Keratinocyte (primary cell): Measurements from ENCODE around the gene SELENON. TPM values are rescaled to one million over a fixed set of nuclear protein-coding genes. Genes with fewer than 3 reads are reported as not detected.

Source experiments
- DNase-seq: peaks from one replicate; pipeline ENCODE4 v3.0.0-alpha.2; 2011; ENCODE audit warnings: low read depth, missing footprints, low spot score
- FAIRE-seq: peaks from 2 replicates; lab custom pipeline; 2011; peaks lifted over from hg19 to GRCh38; lab: Jason Lieb, UNC
- H2AFZ ChIP-seq: 2 replicates; pipeline ENCODE4 v1.6.0; 2012; ENCODE audit warnings: low read length, control low read depth, inconsistent platforms; ENCODE audit not compliant: control insufficient read depth
- H3K27ac ChIP-seq: 2 replicates; pipeline ENCODE4 v1.5.1; 2011; ENCODE audit warnings: low read length; ENCODE audit not compliant: control insufficient read depth, insufficient read depth
- H3K27me3 ChIP-seq: 3 replicates; pipeline ENCODE4 v1.6.0; 2011; ENCODE audit warnings: low read length; ENCODE audit not compliant: control insufficient read depth, insufficient read depth; ENCODE audit errors: extremely low read depth
- H3K36me3 ChIP-seq, 2 experiments: 2 replicates in 1 of 2; 3 replicates in 1 of 2; pipeline ENCODE4 v1.5.1; 2011; ENCODE audit warnings: low read length in 2 of 2, mild to moderate bottlenecking in 1 of 2; ENCODE audit not compliant: control insufficient read depth in 2 of 2, insufficient read depth in 2 of 2; ENCODE audit errors: extremely low read depth in 1 of 2
- H3K4me1 ChIP-seq: 3 replicates; pipeline ENCODE4 v1.5.1; 2011; ENCODE audit warnings: low read length; ENCODE audit not compliant: control insufficient read depth, insufficient read depth; ENCODE audit errors: extremely low read depth
- H3K4me2 ChIP-seq: 3 replicates; pipeline ENCODE4 v1.6.0; 2011; ENCODE audit warnings: low read depth, low read length; ENCODE audit not compliant: control insufficient read depth, insufficient read depth; ENCODE audit errors: extremely low read depth
- H3K4me3 ChIP-seq, 3 experiments: fragments of 200-600 bp in 1 of 3; sonication (generic) in 1 of 3; 2 replicates in 2 of 3; 3 replicates in 1 of 3; pipeline ENCODE4 v1.5.1; 2011 to 2016; ENCODE audit warnings: low read length in 3 of 3, mild to moderate bottlenecking in 3 of 3, control low read depth in 2 of 3, inconsistent platforms in 1 of 3, low read depth in 1 of 3, mixed read lengths in 1 of 3, mixed run types in 1 of 3, moderate library complexity in 1 of 3; ENCODE audit not compliant: control insufficient read depth in 2 of 3, insufficient read depth in 2 of 3; ENCODE audit errors: extremely low read depth in 1 of 3
- H3K79me2 ChIP-seq: 2 replicates; pipeline ENCODE4 v1.6.0; 2012; ENCODE audit warnings: low read length; ENCODE audit not compliant: control insufficient read depth, insufficient read depth
- H3K9ac ChIP-seq: 3 replicates; pipeline ENCODE4 v1.6.0; 2011; ENCODE audit warnings: low read length; ENCODE audit not compliant: control insufficient read depth, insufficient read depth; ENCODE audit errors: extremely low read depth
- H3K9me1 ChIP-seq: 3 replicates; pipeline ENCODE4 v1.6.0; 2011; ENCODE audit warnings: low read length; ENCODE audit not compliant: control insufficient read depth, insufficient read depth; ENCODE audit errors: extremely low read depth
- H3K9me3 ChIP-seq: 2 replicates; pipeline ENCODE4 v1.5.1; 2012; ENCODE audit warnings: low read depth, low read length; ENCODE audit not compliant: control insufficient read depth
- H4K20me1 ChIP-seq: 3 replicates; pipeline ENCODE4 v1.6.0; 2011; ENCODE audit warnings: low read length; ENCODE audit not compliant: control insufficient read depth, insufficient read depth; ENCODE audit errors: extremely low read depth
- EZH2 ChIP-seq: IDR thresholded peaks from one replicate; pipeline ENCODE4 v1.6.1; 2012; ENCODE audit warnings: inconsistent platforms, mild to moderate bottlenecking, low read length, moderate library complexity
- dilution Hi-C: fragments of 300-500 bp; cut with MboI; formaldehyde crosslinking; loops from one replicate; pipeline ENCODE4 v1.7.0; 2020; ENCODE audit warnings: low sequenced_read_pairs; ENCODE audit not compliant: extremely low pct_ligation_motif_present
- polyA plus RNA-seq, 5 experiments: library from polyadenylated mRNA; depleted of rRNA in 3 of 5; stranded (reverse) in 3 of 5; stranded (forward) in 1 of 5; unstranded in 1 of 5; fragments of >200 nt; gene quantifications; 1 replicate in 1 of 5; 2 replicates in 3 of 5; 3 replicates in 1 of 5; pipeline versions ENCODE4 v1.2.1 to v1.2.3, GENCODE V29; 2011 to 2012; ENCODE audit warnings: missing spikeins in 2 of 5, low read depth in 1 of 5, low replicate concordance in 1 of 5
- TF ChIP-seq, protein P1 (sequence below), 3 experiments: IDR thresholded peaks in 1 of 3; conservative IDR thresholded peaks in 1 of 3; optimal IDR thresholded peaks in 1 of 3; 2 replicates in 2 of 3; 3 replicates in 1 of 3; pipeline versions ENCODE3 to v1.5.1; 2011; ENCODE audit warnings: low read length in 3 of 3, mild to moderate bottlenecking in 3 of 3, moderate library complexity in 2 of 3, control low read depth in 1 of 3, inconsistent platforms in 1 of 3; ENCODE audit not compliant: insufficient read depth in 2 of 3; ENCODE audit errors: extremely low read depth in 1 of 3

Gene SELENON
- polyA plus RNA-seq, 1 donor (not counting 4 experiments of a cell fraction or from before 2014, with no cell fraction given): 15.4 TPM

DNA sequence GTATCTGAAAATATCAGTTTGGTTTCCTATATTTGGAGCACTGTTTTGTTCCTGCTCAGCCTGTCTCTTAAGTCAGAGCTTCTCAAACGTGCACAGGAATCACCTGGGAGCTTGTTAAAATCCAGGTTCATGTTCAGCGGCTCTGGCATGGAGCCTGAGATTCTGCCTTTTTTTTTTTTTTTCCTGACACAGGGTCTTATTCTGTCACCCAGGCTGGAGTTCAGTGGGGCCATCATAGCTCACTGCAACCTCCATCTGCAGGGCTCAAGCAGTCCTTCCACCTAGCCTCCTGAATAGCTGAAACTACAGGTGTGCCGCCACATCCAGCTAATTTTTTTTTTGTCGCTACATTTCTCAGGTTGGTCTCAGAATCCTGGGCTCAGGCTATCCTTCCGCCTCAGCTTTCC, 12.2 kb upstream of the SELENON start:
- Histone ChIP-seq H3K27me3 (peaks cover 9% of the 10 kb centered on the region), H3K36me3 (no peaks in the 10 kb centered on the region), H3K27ac (no peak overlapping the region), H3K9me3 (no peaks in the 10 kb centered on the region), H3K4me3 (no peak overlapping the region), H3K4me1 (no peaks in the 10 kb centered on the region), H3K4me2 (no peak overlapping the region), H3K9me1 (no peaks in the 10 kb centered on the region), H3K79me2 (no peaks in the 10 kb centered on the region), H4K20me1 (peaks cover 2% of the 10 kb centered on the region), H3K9ac (no peak overlapping the region), H2AFZ (no peak overlapping the region)
- dilution Hi-C loops: no loop called here
- FAIRE-seq: no peak
- DNase-seq: no peak
- TF ChIP-seq, protein P1, sequence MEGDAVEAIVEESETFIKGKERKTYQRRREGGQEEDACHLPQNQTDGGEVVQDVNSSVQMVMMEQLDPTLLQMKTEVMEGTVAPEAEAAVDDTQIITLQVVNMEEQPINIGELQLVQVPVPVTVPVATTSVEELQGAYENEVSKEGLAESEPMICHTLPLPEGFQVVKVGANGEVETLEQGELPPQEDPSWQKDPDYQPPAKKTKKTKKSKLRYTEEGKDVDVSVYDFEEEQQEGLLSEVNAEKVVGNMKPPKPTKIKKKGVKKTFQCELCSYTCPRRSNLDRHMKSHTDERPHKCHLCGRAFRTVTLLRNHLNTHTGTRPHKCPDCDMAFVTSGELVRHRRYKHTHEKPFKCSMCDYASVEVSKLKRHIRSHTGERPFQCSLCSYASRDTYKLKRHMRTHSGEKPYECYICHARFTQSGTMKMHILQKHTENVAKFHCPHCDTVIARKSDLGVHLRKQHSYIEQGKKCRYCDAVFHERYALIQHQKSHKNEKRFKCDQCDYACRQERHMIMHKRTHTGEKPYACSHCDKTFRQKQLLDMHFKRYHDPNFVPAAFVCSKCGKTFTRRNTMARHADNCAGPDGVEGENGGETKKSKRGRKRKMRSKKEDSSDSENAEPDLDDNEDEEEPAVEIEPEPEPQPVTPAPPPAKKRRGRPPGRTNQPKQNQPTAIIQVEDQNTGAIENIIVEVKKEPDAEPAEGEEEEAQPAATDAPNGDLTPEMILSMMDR (optimal IDR thresholded peaks at IDR 0.05 in 1 of 3, IDR thresholded peaks at IDR 0.05 in 1 of 3, conservative IDR thresholded peaks at IDR 0.05 in 1 of 3; ENCODE audit: extremely low read depth in 1 of 3, insufficient read depth in 2 of 3, low read length in 3 of 3): no peak
- TF ChIP-seq EZH2: no peak

DNA sequence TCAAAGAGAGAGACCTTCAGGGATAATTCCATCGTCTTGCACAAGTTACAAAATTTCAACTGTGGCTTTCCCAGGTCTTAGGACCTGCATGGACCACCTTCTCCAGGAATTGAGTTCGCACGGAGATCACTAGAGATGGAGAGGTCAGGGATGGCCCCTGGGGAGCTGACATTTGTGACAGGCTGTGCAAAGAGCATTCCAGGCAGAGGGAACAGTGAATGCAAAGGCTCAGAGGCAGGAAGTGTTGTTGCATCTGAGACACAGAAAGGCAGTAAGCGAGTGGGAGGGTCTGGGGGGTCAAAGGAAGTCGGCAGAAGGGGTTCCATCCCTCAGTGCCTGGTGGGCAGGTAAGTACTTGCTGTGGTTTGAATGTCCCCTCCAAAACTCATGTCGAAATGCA, 9.5 kb upstream of the SELENON start:
- H2AFZ ChIP-seq: no peak overlapping the region
- no peaks in the 10 kb centered on the region for H3K9me3 ChIP-seq
- H3K4me3 ChIP-seq: no peak overlapping the region
- dilution Hi-C loops: no loop called here
- no peaks in the 10 kb centered on the region for H3K4me1 ChIP-seq
- H3K36me3 ChIP-seq: no peaks in the 10 kb centered on the region
- TF ChIP-seq, protein P1 (optimal IDR thresholded peaks at IDR 0.05 in 1 of 3, IDR thresholded peaks at IDR 0.05 in 1 of 3, conservative IDR thresholded peaks at IDR 0.05 in 1 of 3; ENCODE audit: extremely low read depth in 1 of 3, insufficient read depth in 2 of 3, low read length in 3 of 3): no peak
- no peak for TF ChIP-seq EZH2
- DNase-seq: no peak
- no peak overlapping the region for H3K9ac ChIP-seq
- no peak for FAIRE-seq
- H3K27ac ChIP-seq: no peak overlapping the region
- H3K27me3 ChIP-seq: peaks cover 9% of the 10 kb centered on the region
- H3K9me1 ChIP-seq: no peaks in the 10 kb centered on the region
- H4K20me1 ChIP-seq: peaks cover 2% of the 10 kb centered on the region
- H3K4me2 ChIP-seq: no peak overlapping the region
- H3K79me2 ChIP-seq: no peaks in the 10 kb centered on the region
